HG03064 (cell line): ENCODE results near the gene ATP8A1.
"Not testable (repeated sequence)": the region's sequence is repeated elsewhere in the genome, so short reads cannot be mapped to it uniquely, and the experiment has no call there.

ENCODE experiments used
- ATAC-seq: cut with Tn5 transposase; IDR thresholded peaks from one replicate; pipeline ENCODE4 v1.9.1; 2021; ENCODE audit warnings: low read depth; ENCODE audit not compliant: unreplicated experiment

ATP8A1 gene

GRCh38 chr4:42656944-42657792 lies at the start of gene ATP8A1:
Gene ATP8A1 (minus strand): TSS chr4:42657105. CDS start chr4:42656873, 232 bp downstream.
- peak; percentile 63 for ATAC-seq

DNA sequence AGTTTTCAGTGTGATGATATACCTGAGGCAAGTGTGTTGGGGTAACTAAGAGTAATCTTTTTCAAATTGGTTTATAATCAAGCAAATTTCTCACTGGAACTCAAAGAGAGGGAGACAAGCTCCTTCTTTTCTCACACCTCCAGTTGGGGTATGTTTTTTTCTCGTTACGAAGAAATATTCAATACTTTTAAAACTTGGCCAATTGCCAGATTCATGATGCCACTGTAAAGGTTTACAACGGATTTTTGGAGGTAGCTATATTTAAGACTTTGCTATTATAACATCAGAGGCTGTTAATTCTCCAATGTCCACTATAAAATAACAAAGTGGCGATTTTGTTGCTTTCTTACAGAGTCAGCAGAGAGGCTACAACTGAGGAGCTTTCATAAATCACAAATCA lies 49.2 kb upstream of the ATP8A1 start:
- ATAC-seq, result no peak

DNA sequence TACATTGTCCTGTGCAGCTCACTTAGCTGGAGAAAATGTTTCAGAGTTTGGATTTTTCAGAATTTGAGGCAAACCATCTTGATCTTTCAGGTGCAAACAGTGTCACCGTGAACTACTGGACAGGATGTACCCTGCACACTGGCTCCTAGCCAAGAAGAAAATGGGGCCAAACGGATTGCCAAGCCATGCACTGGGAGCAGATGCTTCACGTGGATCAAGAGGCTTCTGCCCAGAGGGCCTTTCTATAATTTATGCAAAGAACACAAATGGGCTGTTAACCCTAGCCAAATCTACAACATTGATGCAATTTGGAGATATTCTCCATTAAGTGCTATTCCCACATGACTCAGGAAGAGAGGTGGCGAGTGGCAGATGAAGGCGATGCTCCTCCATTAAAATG lies 46.9 kb upstream of the ATP8A1 start:
- no peak for ATAC-seq

DNA sequence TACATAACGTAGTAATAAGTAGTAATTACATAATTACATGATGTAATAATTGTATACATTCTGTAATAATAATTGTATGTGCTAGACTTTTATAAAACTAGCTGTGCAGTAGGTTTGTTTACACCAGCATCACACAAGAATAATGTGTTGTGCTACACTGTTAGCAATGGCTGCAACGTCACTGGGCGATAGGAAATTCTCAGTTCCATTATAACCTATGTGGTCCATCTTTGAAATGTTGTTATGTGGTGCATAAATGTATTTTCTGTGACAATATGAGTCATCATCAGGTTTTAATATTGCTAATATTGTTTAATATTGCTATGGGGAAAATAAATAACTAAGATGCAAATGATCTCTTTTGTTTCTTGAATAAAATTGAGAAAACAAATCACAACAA lies 46.0 kb upstream of the ATP8A1 start:
- ATAC-seq, result no peak

DNA sequence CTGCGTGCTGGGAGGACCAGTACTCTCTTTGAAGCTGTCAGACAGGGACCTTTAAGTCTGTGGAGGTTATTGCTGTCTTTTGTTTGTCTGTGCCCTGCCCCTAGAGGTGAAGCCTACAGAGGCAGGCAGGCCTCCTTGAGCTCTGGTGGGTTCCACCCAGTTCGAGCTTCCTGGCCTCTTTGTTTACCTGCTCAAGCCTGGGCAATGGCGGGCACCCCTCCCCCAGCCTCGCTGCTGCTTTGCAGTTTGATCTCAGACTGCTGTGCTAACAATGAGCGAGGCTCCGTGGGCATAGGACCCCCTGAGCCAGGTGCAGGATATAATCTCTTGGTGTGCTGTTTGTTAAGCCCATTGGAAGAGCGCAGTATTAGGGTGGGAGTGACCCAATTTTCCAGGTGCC lies 44.9 kb upstream of the ATP8A1 start:
- not testable (repeated sequence) for ATAC-seq

DNA sequence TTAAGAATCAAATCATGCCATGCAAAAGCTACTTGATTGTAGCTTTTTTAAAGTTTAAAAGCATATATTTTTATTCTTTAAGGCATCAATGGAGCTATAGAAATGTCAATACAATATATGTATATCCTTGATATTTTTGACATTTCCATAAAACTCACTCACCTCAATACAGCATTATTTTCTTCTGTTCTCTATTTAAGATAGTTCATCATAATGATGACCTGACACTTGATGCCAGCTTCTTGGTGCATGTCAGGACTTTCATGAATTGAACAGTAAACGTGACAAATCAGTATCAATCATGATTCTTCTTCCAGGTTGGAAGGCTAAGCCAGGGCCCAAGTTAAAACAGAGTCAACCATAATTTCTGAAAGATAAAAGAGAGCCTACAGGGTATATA lies 33.6 kb upstream of the ATP8A1 start:
- no peak for ATAC-seq

DNA sequence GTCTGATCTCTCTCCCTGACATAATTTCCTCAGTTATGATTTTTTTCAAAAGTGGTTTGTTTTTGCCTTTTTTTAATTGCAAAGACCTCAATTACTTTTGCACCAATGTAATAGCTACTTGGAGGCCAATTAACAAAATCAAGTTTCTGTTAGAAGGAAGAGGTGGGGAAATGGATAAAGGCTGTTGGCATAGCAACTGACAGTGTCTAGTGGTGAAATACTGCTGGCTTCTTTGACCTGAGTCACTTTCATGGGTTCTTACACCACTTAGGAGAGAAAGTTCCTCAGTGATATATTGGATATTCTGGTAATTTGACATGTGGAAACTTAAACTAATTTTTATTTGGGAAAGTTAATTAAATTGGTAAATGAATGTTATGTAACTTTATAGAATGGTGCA lies 26.5 kb upstream of the ATP8A1 start:
- ATAC-seq, result no peak

DNA sequence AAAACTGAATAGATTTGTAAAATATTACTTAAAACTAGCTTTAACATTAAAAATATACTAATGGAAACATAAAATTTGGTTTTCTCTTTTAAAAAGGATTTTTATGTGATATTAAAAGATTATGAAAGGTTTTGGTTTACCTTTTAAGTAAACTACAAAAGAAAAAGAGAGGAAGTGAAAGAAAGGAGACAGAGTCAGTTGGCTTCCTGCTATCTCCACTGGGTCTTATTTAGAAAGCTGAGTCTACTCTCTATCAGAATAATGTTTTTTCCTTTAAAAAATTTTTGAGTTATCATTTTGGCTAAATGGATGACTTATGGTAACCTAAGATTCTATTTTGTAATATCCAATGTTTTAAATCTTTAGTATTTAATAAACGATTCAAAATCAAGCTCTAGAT lies 21.6 kb upstream of the ATP8A1 start:
- no peak for ATAC-seq

DNA sequence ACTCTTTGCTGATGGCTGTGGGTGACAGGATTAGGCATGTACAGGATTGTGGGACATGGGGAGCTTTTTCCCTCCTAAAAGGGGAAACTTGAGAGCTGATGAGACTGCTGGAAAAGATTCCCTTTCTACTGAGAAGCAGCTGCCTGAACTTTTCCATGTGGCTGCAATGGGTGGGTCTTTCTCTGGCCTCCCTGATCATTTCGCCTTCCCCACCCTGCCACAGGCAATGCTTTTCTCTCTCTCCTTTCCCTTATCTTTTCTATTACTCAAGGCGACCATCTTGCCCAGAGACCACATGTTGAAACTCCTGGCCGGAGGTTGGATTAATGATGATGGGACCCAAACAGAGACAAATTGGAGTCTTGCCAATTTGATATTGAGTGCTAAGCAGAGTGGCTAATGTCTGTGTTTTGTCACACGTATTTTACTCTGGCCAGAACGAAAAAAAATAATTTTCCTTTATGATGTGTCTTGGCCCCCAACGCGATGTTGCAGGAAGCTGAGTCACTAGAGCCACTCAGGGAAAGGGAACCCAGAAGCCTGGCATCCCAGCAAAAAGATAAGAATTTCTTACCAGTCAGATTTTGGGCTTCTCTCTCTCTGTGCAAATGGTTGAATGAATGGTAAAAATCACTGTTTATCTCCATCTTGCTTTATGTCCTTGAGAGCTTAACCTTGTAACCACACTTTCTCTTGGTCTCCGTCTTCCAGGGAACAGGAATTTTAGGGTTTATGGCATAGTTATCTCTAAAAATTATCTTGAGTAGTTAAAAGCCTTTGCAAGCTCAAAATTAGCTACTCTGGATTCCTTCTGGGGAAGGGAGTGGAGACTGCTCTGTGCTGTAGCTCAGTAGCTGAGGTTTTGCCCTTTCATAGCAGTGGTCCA lies 19.4 kb upstream of the ATP8A1 start:
- no peak for ATAC-seq

- ATAC-seq, result no peak
Measured at GRCh38 chr4:42673082-42673425, 16.1 kb upstream of the ATP8A1 start.

- no peak for ATAC-seq
Measured at GRCh38 chr4:42672359-42673081, 15.6 kb upstream of the ATP8A1 start.

DNA sequence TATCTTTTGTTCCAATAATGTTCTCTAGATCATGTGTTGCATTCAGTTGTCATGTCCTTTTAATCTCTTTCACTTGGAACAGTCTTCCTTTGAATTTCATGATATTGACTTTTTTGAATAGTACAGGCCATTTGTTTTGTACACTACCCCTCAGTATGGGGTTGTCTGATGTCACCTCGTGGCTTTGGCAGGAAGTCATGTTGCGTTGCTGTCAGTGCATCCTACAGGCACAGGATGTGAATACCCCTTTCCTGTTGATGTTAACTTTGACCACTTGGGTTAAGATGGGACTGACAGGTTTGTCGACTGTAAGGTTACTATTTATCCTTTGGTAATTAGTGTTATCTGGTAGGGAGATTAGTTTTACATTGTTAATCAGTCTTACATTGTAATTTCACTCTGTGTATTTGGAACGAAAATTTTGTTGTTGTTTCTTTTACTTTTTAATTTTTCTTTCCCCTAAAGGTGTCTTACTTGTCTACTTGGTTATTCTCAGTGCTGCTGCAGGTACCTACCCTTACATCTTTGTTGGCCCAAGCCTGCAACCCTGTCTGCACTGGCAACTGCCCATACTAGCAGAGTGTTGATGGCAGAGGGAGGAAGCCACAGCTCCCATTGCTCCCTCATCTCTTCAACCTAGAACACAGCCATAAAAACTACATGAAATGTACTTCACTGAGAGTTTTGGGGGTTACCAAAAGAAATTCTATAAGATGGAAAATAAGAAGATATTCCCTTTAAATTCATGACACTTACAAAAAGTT lies 14.7 kb upstream of the ATP8A1 start:
- no peak for ATAC-seq

- ATAC-seq, result no peak
Measured at GRCh38 chr4:42658261-42658660, 1.4 kb upstream of the ATP8A1 start.

DNA sequence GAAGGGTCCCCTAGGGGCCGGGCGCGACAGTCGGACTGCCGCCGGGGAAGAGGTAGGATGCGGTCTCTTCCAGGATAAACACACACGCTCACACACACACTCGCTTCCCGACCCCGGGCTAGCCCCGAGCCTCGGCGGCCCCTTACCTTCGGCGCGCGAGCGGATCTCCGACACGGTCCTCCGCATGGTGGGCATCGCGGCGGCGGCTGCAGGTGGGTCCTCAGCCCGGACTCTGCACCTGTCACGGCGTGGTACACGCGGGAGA lies 294 bp downstream of the ATP8A1 start:
- no peak for ATAC-seq

GRCh38 chr4:42655921-42656678 lies 805 bp downstream of the ATP8A1 start:
- peak; percentile 11 for ATAC-seq

DNA sequence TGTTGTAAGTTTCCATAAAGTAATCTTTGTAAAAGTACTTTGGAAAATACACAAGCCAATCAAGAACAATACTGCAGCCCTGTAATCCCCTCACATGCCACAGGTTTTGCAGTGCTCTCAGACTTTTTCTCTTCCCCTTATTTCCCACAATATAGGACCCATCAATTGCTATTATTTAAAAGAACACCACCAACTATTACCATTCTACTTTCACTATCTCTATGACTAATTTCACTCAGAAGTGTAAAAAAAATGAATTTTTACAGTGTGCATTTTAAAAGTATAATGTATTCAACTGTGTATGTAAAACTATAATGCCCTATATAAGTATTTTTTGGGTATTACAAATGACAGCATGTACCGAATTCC lies 1.7 kb downstream of the ATP8A1 start:
- ATAC-seq, result no peak

DNA sequence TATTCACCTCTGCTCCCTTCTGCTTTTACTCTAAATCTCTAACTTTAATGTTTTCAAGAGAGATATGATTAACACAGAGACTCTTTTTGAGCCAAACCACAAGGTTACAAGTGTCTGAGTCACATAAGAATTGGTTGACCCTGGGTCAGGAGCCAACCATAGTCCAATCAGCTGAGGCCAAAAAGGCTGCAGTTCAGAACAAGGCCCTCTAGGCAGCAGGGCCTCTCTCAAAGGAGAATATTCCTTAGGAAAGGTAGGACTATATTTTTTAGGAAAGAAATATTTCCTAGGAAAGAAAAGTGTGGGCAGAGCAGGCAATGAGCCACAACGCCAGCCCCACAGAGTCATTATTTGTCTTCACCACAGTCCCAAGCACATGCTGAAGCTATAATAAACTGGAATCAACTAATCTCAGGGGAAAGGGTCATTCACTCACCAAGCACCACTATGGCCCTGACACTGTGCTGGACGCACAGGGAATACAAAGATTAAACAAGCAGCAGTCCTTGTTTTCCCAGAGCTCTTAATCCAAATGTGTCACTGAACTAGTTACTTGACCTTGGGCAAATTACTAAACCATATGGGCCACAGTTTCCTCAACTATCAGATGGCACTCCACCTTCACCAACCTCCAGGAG lies 2.2 kb downstream of the ATP8A1 start:
- no peak for ATAC-seq

DNA sequence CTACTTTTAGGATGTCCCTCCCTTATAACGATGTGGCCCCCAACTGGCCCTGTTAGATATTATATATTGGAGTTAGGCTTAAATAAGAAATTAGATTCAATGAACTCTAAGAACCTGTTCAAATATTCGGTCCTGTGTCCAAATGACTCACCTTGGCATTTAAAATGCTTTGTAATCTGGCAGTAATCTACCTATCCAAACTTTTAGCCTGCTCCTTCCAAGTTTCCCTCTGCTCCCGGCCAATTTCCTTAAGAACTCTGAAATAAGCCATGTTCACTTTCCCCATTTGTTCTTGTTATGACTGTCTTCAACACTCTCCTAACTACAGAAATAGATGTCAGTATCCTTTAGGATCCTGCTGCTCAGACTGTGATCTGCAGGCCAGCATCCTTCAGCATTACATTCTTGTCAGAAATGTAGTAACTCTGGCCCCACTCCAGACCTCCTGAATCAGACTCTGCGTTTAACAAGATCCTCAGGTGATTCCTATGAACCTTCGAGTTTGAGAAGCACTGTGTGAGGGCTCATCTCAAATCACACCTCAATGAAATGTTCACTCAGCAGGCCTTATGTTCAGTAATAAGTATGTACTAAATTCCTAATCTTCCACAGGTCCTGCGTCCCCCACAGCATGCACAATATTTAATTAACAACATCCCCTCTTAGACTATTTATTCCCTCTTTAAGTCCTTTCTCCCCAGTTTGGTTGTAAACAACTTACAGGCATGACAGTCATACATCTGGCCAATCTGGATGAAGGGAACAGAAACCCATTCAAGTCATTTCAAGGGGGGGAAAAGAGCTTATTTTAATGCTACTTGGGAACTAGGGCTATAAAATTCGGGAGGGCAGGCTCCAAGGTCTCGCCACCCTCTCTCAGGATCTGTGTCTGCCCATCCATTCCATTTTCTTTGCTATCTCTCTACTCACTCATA lies 3.0 kb downstream of the ATP8A1 start:
- ATAC-seq, result no peak
